ENCODE data around the gene DNAJC1.

DNA sequence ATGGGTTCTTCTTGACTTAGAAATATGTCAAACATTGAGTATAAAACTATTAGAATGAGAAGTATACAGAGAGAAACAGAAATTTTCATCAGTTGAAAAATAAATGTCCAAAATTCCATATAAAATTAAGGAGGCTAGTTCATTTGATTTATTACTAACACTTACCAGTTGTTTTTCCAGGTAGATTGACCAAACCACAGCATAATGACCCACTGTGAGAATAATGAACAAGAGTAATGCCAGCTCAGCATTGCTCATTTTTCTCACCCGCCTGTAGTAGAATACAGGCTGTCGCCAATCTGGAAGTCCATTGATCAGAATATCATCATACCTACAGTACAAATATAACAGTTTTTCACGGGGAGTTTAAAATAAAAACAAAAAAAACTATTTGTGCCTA is 82.9 kb downstream of the DNAJC1 start:
- no peak for TF ChIP-seq POLR2A (IDR thresholded peaks at IDR 0.05)
- no peak for TF ChIP-seq CTCF (IDR thresholded peaks at IDR 0.05)
